ENCODE measurements around the gene FOXP1. TPM values are rescaled to one million over a fixed set of nuclear protein-coding genes. Genes with fewer than 3 reads are reported as not detected.

The FOXP1 gene
- total RNA-seq, 4 donors from 2014 or later = 13.2 to 46.6 (median 29.2) TPM

DNA sequence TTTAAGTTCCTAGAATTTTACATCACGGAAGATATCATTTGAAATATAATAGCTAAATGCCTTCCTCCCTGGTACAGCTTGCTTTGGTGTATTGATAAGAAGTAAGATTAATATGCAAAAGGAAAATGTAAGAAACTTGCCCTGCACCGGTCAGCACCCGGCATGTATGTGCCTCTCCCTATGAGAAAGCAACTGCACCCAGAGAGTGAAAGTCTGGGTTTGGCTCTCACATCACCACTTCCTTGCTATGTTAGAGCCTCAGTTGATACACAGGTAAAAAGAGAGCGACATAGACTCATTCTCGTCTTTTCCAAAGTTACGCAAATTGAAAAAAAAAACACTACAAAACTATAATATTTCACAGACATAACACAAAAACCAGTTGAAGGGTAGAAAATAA, 96.7 kb downstream of the FOXP1 start:
- intact Hi-C loops (cut with DNase I; ENCODE audit: low total_unique reads) (no loop called here), in situ Hi-C loops (cut with MboI; ENCODE audit: low sequenced_read_pairs in 4 of 4) (no loop called here)
- Histone ChIP-seq H3K4me1 (no peaks in the 10 kb centered on the region), H3K36me3 (peaks cover 0 to 4% of the 10 kb centered on the region in 2 donors), H3K27me3 (no peaks in the 10 kb centered on the region), H3K4me3 (no peak overlapping the region), H3K27ac (no peak overlapping the region), H3K9me3 (no peaks in the 10 kb centered on the region)
- ATAC-seq (no peak), DNase-seq (no peak)
- TF ChIP-seq POLR2A (IDR thresholded peaks at IDR 0.05) = no peak
- TF ChIP-seq, protein P1, sequence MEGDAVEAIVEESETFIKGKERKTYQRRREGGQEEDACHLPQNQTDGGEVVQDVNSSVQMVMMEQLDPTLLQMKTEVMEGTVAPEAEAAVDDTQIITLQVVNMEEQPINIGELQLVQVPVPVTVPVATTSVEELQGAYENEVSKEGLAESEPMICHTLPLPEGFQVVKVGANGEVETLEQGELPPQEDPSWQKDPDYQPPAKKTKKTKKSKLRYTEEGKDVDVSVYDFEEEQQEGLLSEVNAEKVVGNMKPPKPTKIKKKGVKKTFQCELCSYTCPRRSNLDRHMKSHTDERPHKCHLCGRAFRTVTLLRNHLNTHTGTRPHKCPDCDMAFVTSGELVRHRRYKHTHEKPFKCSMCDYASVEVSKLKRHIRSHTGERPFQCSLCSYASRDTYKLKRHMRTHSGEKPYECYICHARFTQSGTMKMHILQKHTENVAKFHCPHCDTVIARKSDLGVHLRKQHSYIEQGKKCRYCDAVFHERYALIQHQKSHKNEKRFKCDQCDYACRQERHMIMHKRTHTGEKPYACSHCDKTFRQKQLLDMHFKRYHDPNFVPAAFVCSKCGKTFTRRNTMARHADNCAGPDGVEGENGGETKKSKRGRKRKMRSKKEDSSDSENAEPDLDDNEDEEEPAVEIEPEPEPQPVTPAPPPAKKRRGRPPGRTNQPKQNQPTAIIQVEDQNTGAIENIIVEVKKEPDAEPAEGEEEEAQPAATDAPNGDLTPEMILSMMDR (IDR thresholded peaks at IDR 0.05 in 4 of 5, conservative IDR thresholded peaks at IDR 0.05 in 1 of 5) = no peak

DNA sequence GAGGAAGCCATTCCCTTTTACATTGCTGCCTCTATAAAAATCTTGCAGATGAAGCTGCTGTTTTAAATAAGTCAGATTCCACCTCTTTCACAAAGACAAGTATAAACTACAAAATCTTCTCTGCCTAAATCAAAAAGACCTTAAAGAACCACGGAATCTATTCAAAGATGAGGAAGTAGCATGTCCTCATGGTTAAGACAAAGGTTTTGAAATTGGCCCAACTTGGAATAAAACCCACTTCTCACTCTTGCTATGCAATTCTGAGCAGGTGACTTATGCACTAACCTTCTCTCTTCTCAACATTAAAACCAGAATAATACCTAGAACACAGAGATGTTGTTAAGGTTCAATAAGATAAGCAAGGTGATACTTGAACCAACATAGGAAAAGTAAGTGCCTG, 97.6 kb downstream of the FOXP1 start:
- Histone ChIP-seq H3K27ac (no peak overlapping the region), H3K4me1 (no peaks in the 10 kb centered on the region), H3K27me3 (no peaks in the 10 kb centered on the region), H3K9me3 (no peaks in the 10 kb centered on the region), H3K4me3 (no peak overlapping the region), H3K36me3 (peaks cover 0 to under 1% of the 10 kb centered on the region in 2 donors)
- intact Hi-C loops (cut with DNase I; ENCODE audit: low total_unique reads) = no loop called here
- ATAC-seq = no peak
- no peak for TF ChIP-seq POLR2A (IDR thresholded peaks at IDR 0.05)
- TF ChIP-seq, protein P1 (IDR thresholded peaks at IDR 0.05 in 4 of 5, conservative IDR thresholded peaks at IDR 0.05 in 1 of 5) = no peak
- DNase-seq = no peak
- in situ Hi-C loops (cut with MboI; ENCODE audit: low sequenced_read_pairs in 4 of 4) = no loop called here

DNA sequence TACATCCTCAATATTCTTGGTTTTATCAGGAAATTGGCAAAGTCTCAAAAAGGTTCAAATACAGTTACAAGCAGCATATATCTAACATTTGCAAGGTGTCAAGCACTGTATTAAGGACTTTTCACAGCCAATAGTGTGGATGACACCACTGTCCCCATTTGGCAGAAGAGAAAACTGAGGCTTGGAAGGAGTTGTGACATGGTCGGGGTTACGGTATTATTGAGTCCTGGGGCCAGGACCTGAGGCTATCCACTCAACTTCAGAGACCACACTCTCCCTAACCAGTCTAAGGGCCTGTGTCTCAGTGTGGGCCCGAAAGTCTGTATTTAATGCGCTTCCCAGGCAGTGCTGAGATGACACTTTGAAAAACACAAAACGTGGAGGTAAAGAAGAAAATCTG, 99.1 kb downstream of the FOXP1 start:
- H3K4me1 ChIP-seq = no peaks in the 10 kb centered on the region
- no peak overlapping the region for H3K4me3 ChIP-seq
- H3K36me3 ChIP-seq = no peaks in the 10 kb centered on the region
- TF ChIP-seq, protein P1 (IDR thresholded peaks at IDR 0.05 in 4 of 5, conservative IDR thresholded peaks at IDR 0.05 in 1 of 5) = no peak
- TF ChIP-seq POLR2A (IDR thresholded peaks at IDR 0.05) = no peak
- intact Hi-C loops (cut with DNase I; ENCODE audit: low total_unique reads) (no loop called here), in situ Hi-C loops (cut with MboI; ENCODE audit: low sequenced_read_pairs in 4 of 4) (no loop called here)
- ATAC-seq = no peak
- no peak for DNase-seq
- H3K9me3 ChIP-seq = no peaks in the 10 kb centered on the region
- H3K27me3 ChIP-seq = no peaks in the 10 kb centered on the region
- H3K27ac ChIP-seq = no peak overlapping the region

DNA sequence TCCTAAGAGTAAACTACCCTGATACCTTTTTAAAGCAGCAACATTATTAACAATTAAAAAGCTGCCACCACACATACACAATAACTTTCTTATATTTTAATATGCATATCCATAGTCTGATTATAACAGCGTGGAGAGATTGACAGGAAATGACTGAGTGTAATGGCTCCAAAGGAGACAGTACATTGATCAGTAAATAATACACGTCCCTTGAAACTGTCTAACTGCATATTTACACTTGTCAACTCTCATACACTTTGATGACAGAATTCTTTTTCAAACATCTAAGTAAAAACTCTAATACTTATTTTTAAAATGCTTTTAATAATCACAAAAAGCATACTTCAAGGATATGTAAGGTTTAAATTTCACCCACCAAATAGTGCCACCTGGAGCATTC, 99.5 kb downstream of the FOXP1 start:
- intact Hi-C loops (cut with DNase I; ENCODE audit: low total_unique reads) = no loop called here
- Histone ChIP-seq H3K36me3 (no peaks in the 10 kb centered on the region), H3K27ac (no peak overlapping the region), H3K4me1 (no peaks in the 10 kb centered on the region), H3K27me3 (no peaks in the 10 kb centered on the region), H3K4me3 (no peak overlapping the region), H3K9me3 (no peaks in the 10 kb centered on the region)
- DNase-seq = no peak
- TF ChIP-seq POLR2A (IDR thresholded peaks at IDR 0.05) = no peak
- TF ChIP-seq, protein P1 (IDR thresholded peaks at IDR 0.05 in 4 of 5, conservative IDR thresholded peaks at IDR 0.05 in 1 of 5) = no peak
- ATAC-seq = no peak
- in situ Hi-C loops (cut with MboI; ENCODE audit: low sequenced_read_pairs in 4 of 4) = no loop called here

DNA sequence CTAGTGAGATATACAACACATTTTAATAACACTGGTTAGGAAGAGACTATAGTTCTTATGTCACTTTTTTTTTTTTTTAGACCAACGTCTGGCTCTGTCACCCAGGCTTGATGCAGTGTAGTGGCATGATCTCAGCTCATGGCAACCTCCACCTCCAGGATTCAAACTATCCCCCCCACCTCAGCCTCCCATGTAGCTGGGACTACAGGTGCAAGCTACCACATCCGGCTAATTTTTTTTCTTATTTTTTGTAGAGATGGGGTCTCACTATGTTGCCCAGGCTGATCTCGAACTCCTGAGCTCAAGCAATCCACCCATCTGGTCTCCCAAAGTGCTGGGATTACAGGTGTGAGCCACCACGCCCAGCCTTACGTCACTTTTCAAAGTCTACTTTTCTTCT, 100.8 kb downstream of the FOXP1 start:
- no peaks in the 10 kb centered on the region for H3K27me3 ChIP-seq
- no peak overlapping the region for H3K4me3 ChIP-seq
- no peak overlapping the region for H3K27ac ChIP-seq
- H3K4me1 ChIP-seq = no peaks in the 10 kb centered on the region
- TF ChIP-seq POLR2A (IDR thresholded peaks at IDR 0.05) = no peak
- TF ChIP-seq, protein P1 (IDR thresholded peaks at IDR 0.05 in 4 of 5, conservative IDR thresholded peaks at IDR 0.05 in 1 of 5) = no peak
- H3K36me3 ChIP-seq = no peaks in the 10 kb centered on the region
- no peaks in the 10 kb centered on the region for H3K9me3 ChIP-seq
- in situ Hi-C loops (cut with MboI; ENCODE audit: low sequenced_read_pairs in 4 of 4) = no loop called here
- no peak for ATAC-seq
- intact Hi-C loops (cut with DNase I; ENCODE audit: low total_unique reads) = no loop called here
- DNase-seq = no peak
